Hepatocyte (in vitro differentiated cells): ENCODE data around the gene L3MBTL1. TPM values are rescaled to one million over a fixed set of nuclear protein-coding genes. Genes with fewer than 3 reads are reported as not detected.

ENCODE experiments used
- DNase-seq: peaks from one replicate; pipeline ENCODE4 v3.0.0-alpha.2; 2016; ENCODE audit warnings: low spot score
- H2AFZ ChIP-seq: fragments of 200-600 bp; sonication (generic); 2 replicates; pipeline ENCODE4 v1.6.0; 2016; ENCODE audit warnings: antibody characterized with exemption, mild to moderate bottlenecking
- H3K27ac ChIP-seq: fragments of 200-600 bp; sonication (generic); 2 replicates; pipeline ENCODE4 v1.5.1; 2016; ENCODE audit warnings: mild to moderate bottlenecking
- H3K27me3 ChIP-seq: fragments of 200-600 bp; sonication (generic); 2 replicates; pipeline ENCODE4 v1.6.1; 2016
- H3K36me3 ChIP-seq: fragments of 200-600 bp; sonication (generic); replicated peaks from 2 replicates; pipeline ENCODE4 v1.5.1; 2016; ENCODE audit warnings: low read depth; ENCODE audit not compliant: insufficient read depth
- H3K4me1 ChIP-seq: fragments of 200-600 bp; sonication (generic); 2 replicates; pipeline ENCODE4 v1.5.1; 2016; ENCODE audit warnings: mild to moderate bottlenecking, moderate library complexity; ENCODE audit not compliant: insufficient read depth
- H3K4me2 ChIP-seq: fragments of 200-600 bp; sonication (generic); 2 replicates; pipeline ENCODE4 v1.6.0; 2016
- H3K4me3 ChIP-seq: fragments of 200-600 bp; sonication (generic); 2 replicates; pipeline ENCODE4 v1.5.1; 2016; ENCODE audit warnings: mild to moderate bottlenecking
- H3K79me2 ChIP-seq: fragments of 200-600 bp; sonication (generic); 2 replicates; pipeline ENCODE4 v1.6.0; 2017; ENCODE audit warnings: mild to moderate bottlenecking
- H3K9me2 ChIP-seq: fragments of 200-600 bp; sonication (generic); replicated peaks from 2 replicates; pipeline ENCODE4 v1.6.0; 2017; ENCODE audit warnings: mild to moderate bottlenecking; ENCODE audit not compliant: insufficient read depth
- H3K9me3 ChIP-seq: fragments of 200-600 bp; sonication (generic); 2 replicates; pipeline ENCODE4 v1.5.1; 2016; ENCODE audit warnings: low read depth, mild to moderate bottlenecking
- H4K20me1 ChIP-seq: fragments of 200-600 bp; sonication (generic); 2 replicates; pipeline ENCODE4 v1.6.0; 2016; ENCODE audit warnings: mild to moderate bottlenecking; ENCODE audit not compliant: insufficient read depth, poor library complexity, severe bottlenecking
- CTCF ChIP-seq: fragments of 200-600 bp; sonication (generic); IDR thresholded peaks from 2 replicates; pipeline ENCODE4 v1.5.1; 2016; ENCODE audit warnings: antibody characterized with exemption, mild to moderate bottlenecking; ENCODE audit not compliant: poor library complexity
- EZH2 ChIP-seq: fragments of 200-600 bp; sonication (generic); IDR thresholded peaks from 2 replicates; pipeline ENCODE4 v1.6.1; 2016; ENCODE audit warnings: antibody characterized with exemption, mild to moderate bottlenecking, borderline replicate concordance
- EZH2phosphoT487 ChIP-seq: fragments of 200-600 bp; sonication (generic); IDR thresholded peaks from one replicate; pipeline ENCODE4 v1.6.1; 2018; ENCODE audit warnings: antibody characterized with exemption, mild to moderate bottlenecking, low read depth, moderate library complexity; ENCODE audit not compliant: unreplicated experiment, severe bottlenecking
- WGBS: methylation state at CpG from one replicate; pipeline ENCODE4 v1.1.6; 2016; ENCODE audit warnings: low lambda C conversion rate; ENCODE audit errors: missing lambda C conversion rate; 5-methylcytosine and 5-hydroxymethylcytosine counted together
- polyA plus RNA-seq: library from polyadenylated mRNA; unstranded; fragments of >200 nt; fragmentation: Nextera tagmentation; extraction: Ambion mirVana; gene quantifications from 2 replicates; pipeline ENCODE4 v1.2.1, GENCODE V29; 2016
- total RNA-seq: library from RNA; depleted of rRNA; stranded (reverse); fragments of >200 nt; gene quantifications from 2 replicates; pipeline ENCODE4 v1.2.3, GENCODE V29; 2014

The L3MBTL1 gene
- total and polyA plus RNA-seq, 2 experiments from 2014 or later = 7.5 to 7.9 TPM

GRCh38 chr20:43516251-43516824 lies 8.8 kb downstream of the L3MBTL1 start:
- Histone ChIP-seq H3K36me3 (no peaks in the 10 kb centered on the region), H3K4me2 (no peak overlapping the region)
- 100% methylated on average over 1 of the region's 1 CpG for WGBS

GRCh38 chr20:43520074-43520630 lies 12.7 kb downstream of the L3MBTL1 start:
- Histone ChIP-seq H3K4me2 (no peak overlapping the region), H3K27me3 (no peaks in the 10 kb centered on the region), H4K20me1 (no peaks in the 10 kb centered on the region), H3K27ac (no peak overlapping the region), H3K4me1 (no peaks in the 10 kb centered on the region), H3K9me2 (no peaks in the 10 kb centered on the region), H3K79me2 (no peaks in the 10 kb centered on the region), H3K9me3 (no peaks in the 10 kb centered on the region), H3K4me3 (no peak overlapping the region), H3K36me3 (no peaks in the 10 kb centered on the region), H2AFZ (no peak overlapping the region)
- TF ChIP-seq EZH2 (no peak), EZH2phosphoT487 (no peak), CTCF (no peak)
- no peak for DNase-seq
- 100% methylated on average over 1 of the region's 1 CpG for WGBS

More at GRCh38 chr20:43516251-43516824, 8.8 kb downstream of the L3MBTL1 start:
- H3K4me1 ChIP-seq = no peaks in the 10 kb centered on the region
- no peak overlapping the region for H2AFZ ChIP-seq
- no peak overlapping the region for H3K4me3 ChIP-seq
- TF ChIP-seq EZH2 = no peak
- no peak for TF ChIP-seq EZH2phosphoT487
- TF ChIP-seq CTCF = no peak
- H3K79me2 ChIP-seq = no peaks in the 10 kb centered on the region
- no peaks in the 10 kb centered on the region for H3K27me3 ChIP-seq
- DNase-seq = no peak
- H3K27ac ChIP-seq = no peak overlapping the region
- H4K20me1 ChIP-seq = no peaks in the 10 kb centered on the region
- no peaks in the 10 kb centered on the region for H3K9me3 ChIP-seq
- H3K9me2 ChIP-seq = no peaks in the 10 kb centered on the region

- 98% methylated on average over 5 of the region's 5 CpGs for WGBS
- no peaks in the 10 kb centered on the region for H3K36me3 ChIP-seq
- H3K27me3 ChIP-seq = no peaks in the 10 kb centered on the region
- no peaks in the 10 kb centered on the region for H4K20me1 ChIP-seq
- no peaks in the 10 kb centered on the region for H3K79me2 ChIP-seq
- H3K9me3 ChIP-seq = no peaks in the 10 kb centered on the region
- H3K4me1 ChIP-seq = no peaks in the 10 kb centered on the region
- TF ChIP-seq EZH2 (no peak), CTCF (no peak), EZH2phosphoT487 (no peak)
- H3K9me2 ChIP-seq = no peaks in the 10 kb centered on the region
- no peak overlapping the region for H3K4me3 ChIP-seq
- H2AFZ ChIP-seq = no peak overlapping the region
- no peak overlapping the region for H3K27ac ChIP-seq
- DNase-seq = no peak
- no peak overlapping the region for H3K4me2 ChIP-seq
Measured at GRCh38 chr20:43525021-43525420, 17.5 kb downstream of the L3MBTL1 start.
